Epithelial cell of alveolus of lung (primary cell): ENCODE results near the gene CYP2D6. TPM values are rescaled to one million over a fixed set of nuclear protein-coding genes. Genes with fewer than 3 reads are reported as not detected.

Source experiments
- total RNA-seq: library from RNA; depleted of rRNA; stranded (reverse); fragments of >200 nt; gene quantifications from 2 replicates; pipeline ENCODE4 v1.2.1, GENCODE V29; 2015

Gene CYP2D6
- total RNA-seq = 0.08 and 0.26 TPM in 2 replicates

DNA sequence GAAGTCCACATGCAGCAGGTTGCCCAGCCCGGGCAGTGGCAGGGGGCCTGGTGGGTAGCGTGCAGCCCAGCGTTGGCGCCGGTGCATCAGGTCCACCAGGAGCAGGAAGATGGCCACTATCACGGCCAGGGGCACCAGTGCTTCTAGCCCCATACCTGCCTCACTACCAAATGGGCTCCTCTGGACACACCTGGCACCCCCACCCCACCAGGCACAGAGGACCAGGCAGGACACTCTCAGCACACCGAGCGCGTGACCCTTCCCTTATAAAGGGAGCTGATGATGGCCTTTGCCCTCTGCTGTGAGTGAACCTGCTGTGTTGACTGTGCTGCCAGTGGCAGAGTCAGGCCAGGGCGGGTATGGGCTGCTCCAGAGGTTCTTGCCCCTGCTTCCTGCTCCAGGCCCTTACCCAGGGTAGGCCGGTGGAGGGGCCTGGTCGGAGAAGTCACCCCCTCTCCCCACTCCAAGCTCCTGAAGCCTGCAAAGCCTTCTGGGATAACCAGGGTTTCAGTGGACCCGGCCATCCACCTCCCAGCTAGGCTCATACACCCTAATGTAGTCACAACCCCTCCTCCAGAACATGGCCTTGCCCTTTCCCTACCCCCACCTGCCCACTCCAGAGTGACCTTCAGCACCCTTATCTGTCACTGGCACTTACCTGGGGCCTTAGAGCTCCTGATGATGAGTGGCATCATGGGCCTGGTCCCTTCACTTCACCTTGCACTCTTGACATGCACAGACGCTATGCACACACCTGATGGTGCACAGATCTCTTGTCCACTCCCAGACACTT lies at the start of gene CYP2D6:
Gene CYP2D6, minus strand, starts transcription at position 172 of the 793 bp plus-strand sequence. Its CDS starts 19 bp downstream, at position 153.

DNA sequence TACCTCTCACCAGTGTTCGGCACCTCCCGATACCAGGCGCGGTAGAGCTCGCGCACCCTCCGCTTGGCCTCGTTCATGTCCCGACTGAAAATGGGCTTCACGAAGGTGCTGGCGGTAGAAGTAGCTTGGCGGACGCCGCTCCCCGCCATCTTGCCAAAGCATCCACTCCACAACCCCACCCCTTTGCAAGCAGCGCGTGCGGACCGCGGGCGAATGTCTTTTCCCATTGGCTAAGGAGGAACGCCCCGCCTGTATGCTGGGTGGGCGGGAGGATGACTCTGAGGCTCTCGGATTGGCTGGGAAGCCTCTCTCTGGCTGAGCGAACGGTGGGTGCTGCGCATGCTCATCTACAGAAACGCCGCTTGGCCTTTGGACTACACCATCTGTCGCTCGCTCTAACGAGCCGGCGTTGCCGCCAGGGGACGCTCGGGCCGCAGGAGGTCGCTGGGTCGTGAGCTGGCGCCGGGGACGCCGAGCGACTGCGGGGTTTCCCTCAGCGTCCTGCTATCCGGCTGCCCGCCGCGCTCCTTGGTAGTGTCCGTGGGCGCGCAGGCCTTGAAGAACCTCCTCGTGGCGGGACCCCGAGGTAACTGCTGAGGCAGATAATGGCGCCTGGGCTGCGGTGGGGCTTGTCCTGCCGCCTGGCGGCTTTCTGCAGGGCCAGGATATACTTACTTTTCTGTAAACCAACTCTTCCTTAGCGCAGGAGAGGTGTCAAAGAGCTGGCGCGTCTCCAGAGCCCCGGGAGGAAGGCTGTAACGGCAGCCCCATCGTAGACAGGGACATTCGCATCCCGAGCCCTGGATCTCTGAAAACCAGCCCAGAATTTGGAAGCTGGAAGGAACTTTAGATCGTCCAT lies 39.8 kb downstream of the CYP2D6 start, which contains the start of gene NDUFA6:
Gene NDUFA6, minus strand, starts transcription at position 177 of the 859 bp plus-strand sequence. Its CDS starts 28 bp downstream, at position 149.

DNA sequence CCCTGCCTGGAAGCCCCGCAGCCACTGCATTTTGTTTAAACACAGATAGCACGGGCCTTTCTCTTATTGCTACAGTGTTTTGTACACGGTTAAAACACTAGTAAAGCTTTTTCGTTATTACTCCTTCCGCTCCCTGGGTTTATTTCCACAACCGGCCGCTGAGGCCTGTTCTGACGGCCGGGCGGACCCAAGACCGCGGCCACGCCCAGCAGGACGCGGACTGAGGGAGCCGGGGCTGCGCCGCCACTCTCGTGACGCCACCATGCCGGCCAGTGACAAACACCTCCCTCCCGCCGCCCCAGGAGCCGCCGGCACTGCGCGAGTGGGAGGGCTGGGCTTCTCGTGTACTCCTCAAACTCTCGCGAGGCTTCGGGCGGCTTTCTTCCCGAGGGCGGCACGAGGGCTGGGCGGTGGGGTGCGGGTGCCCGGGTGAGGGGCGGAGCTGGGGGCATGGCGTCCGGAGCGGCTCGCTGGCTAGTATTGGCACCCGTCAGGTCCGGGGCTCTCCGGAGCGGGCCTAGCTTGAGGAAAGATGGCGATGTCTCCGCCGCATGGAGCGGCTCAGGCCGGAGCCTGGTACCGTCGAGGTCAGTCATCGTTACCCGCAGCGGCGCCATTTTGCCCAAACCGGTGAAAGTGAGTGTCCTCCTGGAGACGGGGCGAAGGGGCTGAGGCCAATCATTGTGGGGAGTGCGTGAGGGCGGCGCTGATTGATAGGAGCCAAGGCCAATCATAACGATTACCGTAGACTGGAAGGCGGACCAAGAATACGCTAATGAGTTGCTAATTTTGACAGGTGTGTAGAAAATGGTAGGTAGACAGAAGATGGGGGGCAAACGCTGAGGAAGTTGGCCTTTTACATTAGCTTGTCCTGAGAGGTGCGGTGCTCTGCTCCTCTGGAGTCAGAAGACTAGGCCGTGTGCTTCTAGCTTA lies 51.0 kb downstream of the CYP2D6 start, which contains the start of gene SMDT1:
Gene SMDT1, plus strand, starts transcription at position 382 of the 933 bp plus-strand sequence. Its CDS starts 69 bp downstream, at position 451.

Other genes with a start within 250 kb of the CYP2D6 start
- gene SHISA8, start 215.7 kb downstream of the CYP2D6 start, total RNA-seq = not detected in 2 replicates
- gene TNFRSF13C, start 204.0 kb downstream of the CYP2D6 start, total RNA-seq = 0.08 and 0.26 TPM in 2 replicates
- gene CENPM, start 183.7 kb downstream of the CYP2D6 start, total RNA-seq = 3.5 and 31.5 TPM in 2 replicates
- gene SEPTIN3, start 161.4 kb downstream of the CYP2D6 start, total RNA-seq = under 0.01 and 0.40 TPM in 2 replicates
- 0.72 TPM in 1 of 2 replicates, not detected in the other for gene WBP2NL, start 132.0 kb downstream of the CYP2D6 start, total RNA-seq
- 32.9 and 51.1 TPM in 2 replicates for gene NAGA, start 60.0 kb downstream of the CYP2D6 start, total RNA-seq
- gene PHETA2, start 56.6 kb downstream of the CYP2D6 start, total RNA-seq = 18.2 and 22.9 TPM in 2 replicates
- 3.2 and 8.3 TPM in 2 replicates for gene SMDT1, start 51.1 kb downstream of the CYP2D6 start, total RNA-seq
- gene NDUFA6, start 40.0 kb downstream of the CYP2D6 start, total RNA-seq = 56.0 and 61.9 TPM in 2 replicates
- gene TCF20, start 139.8 kb upstream of the CYP2D6 start, total RNA-seq = 21.6 and 23.7 TPM in 2 replicates